Measurements from ENCODE around the gene ERFL.

DNA sequence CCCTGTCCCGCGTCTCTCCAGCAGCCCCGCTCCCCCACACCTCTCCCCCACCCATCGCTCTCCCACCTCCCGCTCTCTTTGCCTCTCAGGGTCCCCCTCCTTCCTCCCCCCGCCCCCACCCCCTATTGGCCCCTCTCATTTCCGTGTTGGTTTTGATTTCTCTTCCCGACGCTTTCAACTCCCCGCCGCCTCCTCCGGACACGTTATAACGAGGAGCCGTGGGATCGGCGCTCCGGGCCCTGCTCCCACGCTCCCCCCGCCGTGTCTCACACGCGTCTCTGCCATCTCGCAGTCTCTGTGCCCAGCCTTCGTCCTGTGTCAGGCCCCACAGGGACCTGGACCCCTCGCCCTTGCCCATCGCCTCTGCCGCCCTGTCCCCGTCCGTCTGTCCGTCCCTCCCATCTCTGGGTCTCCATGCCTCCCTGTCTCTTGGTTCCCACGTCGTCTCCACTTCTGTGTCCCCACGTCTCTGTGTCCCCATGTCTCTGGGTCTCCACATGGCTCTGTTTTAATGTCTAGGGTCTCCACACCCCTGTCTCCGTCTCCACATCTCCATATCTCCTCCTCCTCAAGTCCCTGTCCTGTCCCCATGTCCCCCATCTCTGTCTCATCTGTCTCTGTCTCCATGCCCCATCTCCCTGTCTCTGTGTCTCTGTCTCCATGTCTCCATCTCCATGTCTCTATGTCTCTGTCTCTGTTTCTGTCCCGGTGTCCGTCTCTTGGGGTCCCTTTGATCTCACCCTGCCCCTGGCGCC, 13.1 kb downstream of the ERFL start:
- TF ChIP-seq, protein P1, sequence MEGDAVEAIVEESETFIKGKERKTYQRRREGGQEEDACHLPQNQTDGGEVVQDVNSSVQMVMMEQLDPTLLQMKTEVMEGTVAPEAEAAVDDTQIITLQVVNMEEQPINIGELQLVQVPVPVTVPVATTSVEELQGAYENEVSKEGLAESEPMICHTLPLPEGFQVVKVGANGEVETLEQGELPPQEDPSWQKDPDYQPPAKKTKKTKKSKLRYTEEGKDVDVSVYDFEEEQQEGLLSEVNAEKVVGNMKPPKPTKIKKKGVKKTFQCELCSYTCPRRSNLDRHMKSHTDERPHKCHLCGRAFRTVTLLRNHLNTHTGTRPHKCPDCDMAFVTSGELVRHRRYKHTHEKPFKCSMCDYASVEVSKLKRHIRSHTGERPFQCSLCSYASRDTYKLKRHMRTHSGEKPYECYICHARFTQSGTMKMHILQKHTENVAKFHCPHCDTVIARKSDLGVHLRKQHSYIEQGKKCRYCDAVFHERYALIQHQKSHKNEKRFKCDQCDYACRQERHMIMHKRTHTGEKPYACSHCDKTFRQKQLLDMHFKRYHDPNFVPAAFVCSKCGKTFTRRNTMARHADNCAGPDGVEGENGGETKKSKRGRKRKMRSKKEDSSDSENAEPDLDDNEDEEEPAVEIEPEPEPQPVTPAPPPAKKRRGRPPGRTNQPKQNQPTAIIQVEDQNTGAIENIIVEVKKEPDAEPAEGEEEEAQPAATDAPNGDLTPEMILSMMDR (conservative IDR thresholded peaks at IDR 0.05; ENCODE audit: low read length) = no peak
- TF ChIP-seq EZH2phosphoT487 (IDR thresholded peaks at IDR 0.05; ENCODE audit: borderline replicate concordance, low read depth, low read length) = no peak

Measured in OCI-LY7 (cell line).